Uterus (tissue), 2 donors: Measurements from ENCODE around the gene REEP3.

ENCODE experiments used
- CTCF ChIP-seq, 4 experiments: fragments of 200-600 bp in 2 of 4; fragments of 450-650 bp in 2 of 4; sonication (generic) in 2 of 4; IDR thresholded peaks; one replicate each; pipeline ENCODE4 v1.5.1; 2016 to 2019; ENCODE audit warnings: antibody characterized with exemption in 4 of 4, mild to moderate bottlenecking in 2 of 4, moderate library complexity in 1 of 4
- POLR2A ChIP-seq, 2 donors: fragments of 450-650 bp; IDR thresholded peaks; one replicate each; pipeline ENCODE4 v1.6.1; 2016; ENCODE audit warnings: antibody characterized with exemption in 2 of 2, mild to moderate bottlenecking in 1 of 2, moderate library complexity in 1 of 2

GRCh38 chr10:63496561-63496960 lies 24.6 kb upstream of the REEP3 start:
- TF ChIP-seq CTCF (IDR thresholded peaks at IDR 0.05), result no peak
- no peak for TF ChIP-seq POLR2A (IDR thresholded peaks at IDR 0.05)
